K562 treated with DMSO at 1 percent for 12 hours (cell line): Measurements from ENCODE around the gene ANKRD22. TPM values are rescaled to one million over a fixed set of nuclear protein-coding genes. Genes with fewer than 3 reads are reported as not detected.

Experiments
- total RNA-seq: library from RNA; unstranded; fragments of 300-600 nt; gene quantifications from 2 replicates; pipeline ENCODE4 v1.2.3, GENCODE V29; 2022; ENCODE audit not compliant: insufficient read depth

The ANKRD22 gene
- total RNA-seq: not detected in 2 replicates

DNA sequence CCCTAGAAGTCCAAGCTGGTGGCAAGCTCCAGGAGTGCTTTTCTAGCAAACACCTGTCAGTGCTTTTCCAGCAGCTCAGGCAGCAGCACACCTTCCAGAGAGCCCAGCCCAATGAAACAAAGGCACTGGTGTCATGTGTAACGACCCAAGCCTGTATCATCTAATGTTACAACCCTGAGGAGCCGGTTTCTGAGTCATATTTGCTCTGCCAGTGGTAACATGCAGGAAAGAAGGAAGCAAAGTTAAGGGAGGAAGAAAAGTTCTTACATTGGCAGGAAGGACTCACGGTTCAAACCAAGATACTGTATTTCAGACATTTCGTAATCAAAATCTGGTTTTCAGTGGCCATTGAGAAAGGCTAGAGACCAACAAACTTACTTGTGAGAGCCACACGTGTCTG is at the start of gene ANKRD22:
Gene ANKRD22 (minus strand): TSS at position 139 of the 400 bp plus-strand sequence. CDS start 237 bp downstream, outside the sequence.

GRCh38 chr10:88879534-88880281 is 28.1 kb upstream of the ANKRD22 start, which contains the start of gene STAMBPL1:
STAMBPL1 (plus strand) TSS chr10:88880245; CDS start chr10:88901709, 21,464 bp downstream.

DNA sequence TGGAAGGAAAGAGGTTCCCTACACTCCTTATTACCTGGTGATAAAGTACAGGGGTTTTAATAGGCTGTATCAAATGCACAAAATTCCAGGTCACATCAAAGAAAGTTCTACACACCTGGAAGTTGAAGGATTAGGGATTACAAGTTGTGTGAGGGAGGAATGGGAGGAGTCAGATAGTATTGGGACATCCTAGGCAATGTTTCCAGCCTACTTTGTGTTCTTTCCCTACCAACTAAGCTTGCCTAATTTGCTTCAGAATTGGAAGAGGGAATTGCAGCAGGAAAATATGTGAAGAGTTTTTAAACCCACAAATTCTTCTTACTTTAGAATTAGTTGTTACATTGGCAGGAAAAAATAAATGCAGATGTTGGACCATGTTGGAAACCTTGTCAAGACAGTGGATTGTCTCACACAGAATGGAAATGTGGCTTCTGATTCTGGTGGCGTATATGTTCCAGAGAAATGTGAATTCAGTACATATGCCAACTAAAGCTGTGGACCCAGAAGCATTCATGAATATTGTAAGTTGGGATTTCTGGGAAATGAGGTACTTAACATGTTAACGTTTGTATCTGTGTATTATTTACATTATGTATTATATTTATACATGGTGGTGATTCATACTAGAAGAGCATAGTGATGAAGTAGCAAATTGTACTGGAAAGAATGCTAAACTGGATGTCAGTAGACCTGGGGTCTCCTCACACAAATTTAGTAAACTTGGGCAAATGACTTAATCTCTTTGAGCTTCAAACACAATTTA is 48.9 kb downstream of the ANKRD22 start, which contains the start of gene LIPM:
Gene LIPM (plus strand): TSS at position 208 of the 763 bp plus-strand sequence. CDS start 167 bp downstream, at position 375.

Other genes with a start within 250 kb of the ANKRD22 start
- gene LIPF, start 187.4 kb downstream of the ANKRD22 start, total RNA-seq: not detected in 2 replicates
- gene LIPK, start 145.6 kb downstream of the ANKRD22 start, total RNA-seq: not detected in 2 replicates
- gene LIPN, start 91.8 kb downstream of the ANKRD22 start, total RNA-seq: not detected in 2 replicates
- gene LIPM, start 49.1 kb downstream of the ANKRD22 start, total RNA-seq: not detected in 2 replicates
- not detected in 2 replicates for gene STAMBPL1, start 28.4 kb upstream of the ANKRD22 start, total RNA-seq
- gene ACTA2, start 100.9 kb upstream of the ANKRD22 start, total RNA-seq: 2.9 TPM in 1 of 2 replicates, not detected in the other
- 0.63 and 0.86 TPM in 2 replicates for gene FAS, start 139.0 kb upstream of the ANKRD22 start, total RNA-seq